ENCODE data around the gene TMEM132A. TPM values are rescaled to one million over a fixed set of nuclear protein-coding genes. Genes with fewer than 3 reads are reported as not detected.
"Not testable (repeated sequence)": the region's sequence is repeated elsewhere in the genome, so short reads cannot be mapped to it uniquely, and the experiment has no call there.

TMEM132A gene
- total RNA-seq, 1 experiment from 2014 or later = 57.7 TPM

DNA sequence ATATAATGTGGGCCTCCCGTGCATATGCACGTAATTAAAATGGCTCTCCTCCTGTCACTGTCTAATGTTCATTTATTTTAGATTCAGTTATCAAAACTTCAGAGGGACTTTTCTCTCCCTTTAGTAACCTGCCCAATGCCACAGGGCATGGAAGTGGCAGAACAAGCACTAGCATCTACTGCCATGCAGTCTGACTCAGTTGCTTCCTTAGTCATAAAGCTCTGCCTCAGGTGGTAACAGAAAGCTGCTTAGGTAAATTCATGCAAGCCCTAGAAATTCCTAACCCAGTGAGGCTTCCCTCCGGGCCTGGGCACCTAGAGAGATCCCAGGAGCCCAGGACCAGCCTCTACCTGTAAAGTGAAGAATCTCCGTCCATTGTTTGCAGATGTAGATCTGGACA, 26.8 kb upstream of the TMEM132A start:
- DNase-seq = no peak
- H3K36me3 ChIP-seq = peaks cover 76% of the 10 kb centered on the region
- no peaks in the 10 kb centered on the region for H3K27me3 ChIP-seq
- H3K4me1 ChIP-seq = no peaks in the 10 kb centered on the region
- H3K27ac ChIP-seq = no peak overlapping the region
- H3K4me3 ChIP-seq = no peak overlapping the region
- H3K9me3 ChIP-seq (replicated peaks) = no peaks in the 10 kb centered on the region

DNA sequence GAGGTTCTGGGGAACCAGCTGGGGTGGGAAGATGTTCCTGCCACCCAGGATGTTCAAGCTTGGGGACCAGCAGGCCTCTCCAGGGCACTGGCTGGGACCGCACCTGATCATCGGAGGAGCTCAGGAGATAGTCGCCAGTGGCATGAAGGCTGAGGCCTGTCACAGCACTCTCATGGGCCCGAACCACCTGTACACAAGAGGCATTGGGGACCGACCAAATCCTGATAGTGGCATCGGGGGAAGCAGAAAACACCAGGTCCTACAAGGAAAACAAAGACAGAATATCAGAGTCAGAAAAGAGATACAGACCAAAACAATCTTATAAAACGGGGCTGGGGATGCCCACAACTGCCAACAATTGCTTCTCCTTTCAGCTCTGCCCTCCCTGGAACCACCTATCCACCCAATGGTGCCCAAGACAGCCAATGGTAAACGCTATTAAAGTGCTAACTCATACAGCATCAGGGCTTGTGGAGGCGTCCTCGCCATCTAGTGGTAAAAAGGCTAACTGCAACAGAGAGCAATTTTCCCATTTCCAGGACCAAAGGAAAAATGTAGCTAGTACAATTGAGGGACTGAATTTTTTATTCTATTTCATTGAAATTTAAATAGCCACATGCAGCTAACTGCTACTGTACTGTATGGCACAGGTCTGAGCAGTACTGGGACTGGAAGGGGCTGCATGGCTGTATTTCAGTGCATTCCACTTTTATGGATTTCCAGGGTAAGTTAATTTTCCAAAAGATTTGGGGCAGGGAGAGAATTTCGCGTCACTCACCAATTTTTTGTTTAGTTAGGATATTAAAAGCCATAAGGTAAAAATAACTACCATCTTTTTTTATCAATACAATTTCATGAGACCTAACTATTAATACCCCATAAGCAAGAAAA, 25.0 kb upstream of the TMEM132A start:
- H3K4me3 ChIP-seq = no peak overlapping the region

DNA sequence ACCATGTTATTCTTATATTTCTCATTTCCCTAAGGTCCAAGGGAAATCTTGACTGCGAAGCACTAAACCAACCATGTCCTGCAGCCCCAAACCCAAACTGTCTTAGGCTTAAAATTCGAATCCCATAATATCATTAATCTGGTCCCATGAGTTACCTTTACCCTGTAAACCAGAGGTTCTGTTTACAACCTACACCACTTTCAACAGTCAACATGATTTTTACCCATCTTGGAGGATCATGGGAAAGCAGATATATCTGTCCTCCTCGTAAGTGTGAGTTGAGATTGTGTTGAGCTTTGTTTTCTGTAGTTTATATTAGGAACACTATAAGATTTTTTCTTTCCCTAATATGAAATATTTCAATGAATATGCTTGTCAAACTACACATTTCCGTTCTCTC, 24.3 kb upstream of the TMEM132A start:
- no peaks in the 10 kb centered on the region for H3K27me3 ChIP-seq

More for the DNA sequence above, 25.0 kb upstream of the TMEM132A start:
- Histone ChIP-seq H3K27ac (no peak overlapping the region), H3K27me3 (no peaks in the 10 kb centered on the region), H3K36me3 (peaks cover 72% of the 10 kb centered on the region), H3K4me1 (no peaks in the 10 kb centered on the region), H3K9me3 (replicated peaks) (no peaks in the 10 kb centered on the region)
- peak; percentile 24 to 72 for DNase-seq

DNA sequence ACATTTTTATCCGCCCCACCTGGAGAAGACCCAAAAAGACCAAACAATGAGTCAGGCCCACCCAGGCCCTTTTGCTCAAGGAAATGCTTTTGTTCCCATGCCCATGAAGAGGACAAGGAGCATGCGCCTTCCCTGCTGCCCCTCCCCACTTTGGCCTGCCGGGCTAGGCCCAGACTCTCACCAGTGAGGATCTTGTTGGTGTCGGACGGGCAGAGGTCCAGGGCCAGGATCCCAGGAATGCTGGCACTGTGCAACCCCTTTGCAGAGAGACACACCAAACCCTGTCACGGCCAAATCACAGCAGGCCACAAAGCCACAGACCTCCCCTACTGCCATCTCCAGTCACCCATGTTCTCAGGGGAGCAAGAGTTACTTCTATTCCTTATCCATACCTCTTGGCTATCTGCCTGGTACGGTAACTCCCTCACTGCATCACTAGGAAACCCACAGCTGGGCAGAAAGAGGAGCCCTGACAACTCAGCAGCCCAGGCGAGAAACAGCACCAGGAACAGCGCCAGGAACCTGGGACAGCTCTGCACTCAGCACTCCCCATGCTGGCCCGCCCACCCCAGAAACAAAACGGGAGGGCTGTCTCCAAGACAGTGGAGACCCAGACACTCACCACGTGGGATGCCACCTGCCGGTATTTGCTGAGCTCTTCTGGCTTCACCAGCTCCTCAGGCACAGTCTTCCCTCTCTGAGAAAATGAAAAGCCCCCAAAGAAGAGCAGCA, 23.4 kb upstream of the TMEM132A start:
- Histone ChIP-seq H3K27me3 (no peaks in the 10 kb centered on the region), H3K36me3 (peaks cover 60% of the 10 kb centered on the region), H3K27ac (no peak overlapping the region), H3K4me3 (no peak overlapping the region), H3K9me3 (replicated peaks) (no peaks in the 10 kb centered on the region), H3K4me1 (peaks cover 3% of the 10 kb centered on the region; the same call in 1 of the 2 replicates)
- DNase-seq = no peak

More for the DNA sequence above, 24.3 kb upstream of the TMEM132A start:
- Histone ChIP-seq H3K9me3 (replicated peaks) (no peaks in the 10 kb centered on the region), H3K36me3 (peaks cover 66% of the 10 kb centered on the region), H3K4me1 (peaks cover 3% of the 10 kb centered on the region; the same call in 1 of the 2 replicates), H3K4me3 (no peak overlapping the region), H3K27ac (no peak overlapping the region)
- DNase-seq = no peak

DNA sequence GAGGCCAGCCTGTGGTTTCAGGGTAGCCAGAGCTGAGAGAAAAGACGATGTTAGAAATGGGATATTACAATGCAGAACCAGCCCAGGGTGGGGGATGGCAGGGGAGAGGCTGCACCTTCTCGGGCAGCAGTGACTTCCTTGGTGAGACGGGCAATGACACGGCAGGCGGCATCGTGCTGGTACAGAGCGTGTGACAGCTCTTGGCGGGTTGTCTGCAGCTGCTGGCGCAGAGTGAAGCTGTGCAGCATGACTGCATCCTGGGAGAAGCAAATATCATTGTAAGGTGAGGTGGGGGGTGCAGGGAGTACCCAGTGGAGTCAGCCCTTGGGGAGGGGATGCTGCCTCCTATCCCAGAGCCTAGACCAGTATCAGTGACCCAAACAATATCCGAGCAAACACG, 21.6 kb upstream of the TMEM132A start:
- H3K36me3 ChIP-seq = peaks cover 42% of the 10 kb centered on the region
- no peaks in the 10 kb centered on the region for H3K27me3 ChIP-seq
- peaks cover 3% of the 10 kb centered on the region; the same call in 1 of the 2 replicates for H3K4me1 ChIP-seq
- H3K9me3 ChIP-seq (replicated peaks) = no peaks in the 10 kb centered on the region
- no peak for DNase-seq
- H3K27ac ChIP-seq = no peak overlapping the region
- no peak overlapping the region for H3K4me3 ChIP-seq

DNA sequence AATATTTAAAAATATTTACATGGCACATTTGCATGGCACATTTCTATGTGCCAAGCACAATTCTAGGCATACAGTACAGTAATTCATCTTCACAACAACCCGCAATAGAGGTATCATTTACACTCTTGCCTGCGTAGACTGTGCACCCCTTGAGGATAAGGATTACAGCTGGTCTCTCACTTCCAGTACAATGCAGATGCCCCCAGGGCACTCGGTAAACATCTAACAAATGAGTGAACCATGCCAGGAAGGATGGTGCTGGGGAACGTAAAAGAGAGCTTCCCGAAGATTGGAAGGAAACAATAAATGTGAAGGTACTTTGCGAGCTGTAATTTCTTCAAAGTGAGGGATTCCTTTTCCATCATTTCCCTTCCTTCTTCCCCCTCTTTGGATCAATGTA, 19.2 kb upstream of the TMEM132A start:
- DNase-seq = peak; percentile 27 to 36
- H3K27ac ChIP-seq = no peak overlapping the region; the same call in 1 of the 2 replicates

DNA sequence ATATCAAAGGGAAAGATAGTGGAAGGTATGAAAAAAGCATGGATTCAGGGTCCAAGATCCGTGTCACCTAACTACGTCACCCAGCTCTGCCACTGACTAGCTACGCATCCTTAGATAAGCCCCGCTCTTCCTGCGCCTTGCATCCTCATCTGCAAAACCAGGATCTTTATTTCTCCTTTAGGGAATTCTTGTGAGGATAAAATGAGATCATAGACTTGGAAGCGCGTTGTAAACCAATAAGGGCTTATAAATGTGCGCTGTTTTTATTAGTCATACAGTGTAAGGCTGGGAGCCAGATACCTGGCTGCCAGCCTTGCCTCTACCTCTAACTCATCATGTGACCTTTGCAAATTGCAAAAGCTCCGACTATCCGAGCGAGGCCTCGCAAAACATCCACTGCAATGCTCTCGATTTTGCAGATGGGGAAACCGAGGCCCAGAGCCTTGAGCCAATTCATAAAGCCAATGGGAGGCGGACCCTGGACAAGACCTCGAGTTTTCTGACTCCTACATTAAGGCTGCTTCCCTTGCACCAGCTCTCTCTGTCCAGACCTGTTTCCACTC, 18.6 kb upstream of the TMEM132A start:
- Histone ChIP-seq H3K27me3 (no peaks in the 10 kb centered on the region), H3K27ac (peak overlapping the region; percentile 80), H3K4me3 (peak overlapping the region; percentile 85), H3K36me3 (peaks cover 13% of the 10 kb centered on the region), H3K4me1 (peaks cover 3% of the 10 kb centered on the region; the same call in 1 of the 2 replicates), H3K9me3 (replicated peaks) (no peaks in the 10 kb centered on the region)
- DNase-seq = no peak

More for the DNA sequence above, 19.2 kb upstream of the TMEM132A start:
- peak overlapping the region; percentile 85 for H3K4me3 ChIP-seq
- H3K4me1 ChIP-seq = peaks cover 3% of the 10 kb centered on the region; the same call in 1 of the 2 replicates
- peaks cover 19% of the 10 kb centered on the region for H3K36me3 ChIP-seq
- no peaks in the 10 kb centered on the region for H3K27me3 ChIP-seq
- H3K9me3 ChIP-seq (replicated peaks) = no peaks in the 10 kb centered on the region

DNA sequence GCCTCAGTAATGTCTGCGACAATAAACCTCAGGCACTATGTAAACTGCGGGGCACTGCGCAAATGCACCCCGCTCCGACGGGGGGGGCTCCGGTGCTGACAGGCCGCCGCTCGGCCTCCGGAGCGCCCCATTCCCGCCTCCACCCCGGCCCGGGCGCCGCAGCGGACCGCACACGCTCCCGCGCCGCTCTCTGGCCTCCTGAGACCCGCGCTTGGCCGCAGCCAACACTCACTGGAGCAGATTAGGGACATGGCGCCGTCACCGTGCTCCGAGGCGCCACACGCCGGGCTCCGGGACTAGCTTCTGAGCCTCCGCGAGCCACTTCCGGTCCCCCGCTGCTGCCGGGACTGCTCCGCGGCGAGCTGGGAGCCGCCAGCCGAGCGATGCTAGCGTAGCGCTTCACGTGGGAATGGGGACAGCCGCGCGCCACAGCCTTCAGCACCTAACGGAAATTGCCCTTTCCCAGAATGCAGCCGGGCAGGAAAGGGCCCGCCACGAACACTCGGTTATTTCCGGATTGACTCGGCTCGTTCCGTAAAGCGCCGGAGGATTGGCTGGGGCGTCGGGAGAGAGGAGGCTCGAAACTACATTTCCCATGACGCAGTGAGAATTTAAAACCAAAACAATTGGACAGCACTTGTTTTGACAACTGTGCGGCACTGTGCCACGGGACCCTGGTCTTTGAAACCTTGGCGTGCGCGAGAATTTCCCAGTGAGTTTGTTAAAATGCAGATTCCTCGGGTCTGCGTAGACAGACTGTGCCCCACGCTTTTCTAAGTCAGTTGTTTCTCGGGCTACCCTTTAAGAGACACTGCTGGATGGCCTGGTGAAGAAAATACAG, 17.9 kb upstream of the TMEM132A start, which contains the start of gene PRPF19:
Gene PRPF19 (minus strand): TSS at position 454 of the 841 bp plus-strand sequence. CDS start 203 bp downstream, at position 251.
- Histone ChIP-seq H3K36me3 (peaks cover 10% of the 10 kb centered on the region; the same call in 1 of the 2 replicates), H3K4me1 (peaks cover 3% of the 10 kb centered on the region; the same call in 1 of the 2 replicates), H3K4me3 (peak within 1 kb of the TSS; percentile 85), H3K27ac (peak within 1 kb of the TSS; percentile 80), H3K27me3 (no peaks in the 10 kb centered on the region), H3K9me3 (replicated peaks) (no peaks in the 10 kb centered on the region)
- DNase-seq = peak; percentile 94 to 97

DNA sequence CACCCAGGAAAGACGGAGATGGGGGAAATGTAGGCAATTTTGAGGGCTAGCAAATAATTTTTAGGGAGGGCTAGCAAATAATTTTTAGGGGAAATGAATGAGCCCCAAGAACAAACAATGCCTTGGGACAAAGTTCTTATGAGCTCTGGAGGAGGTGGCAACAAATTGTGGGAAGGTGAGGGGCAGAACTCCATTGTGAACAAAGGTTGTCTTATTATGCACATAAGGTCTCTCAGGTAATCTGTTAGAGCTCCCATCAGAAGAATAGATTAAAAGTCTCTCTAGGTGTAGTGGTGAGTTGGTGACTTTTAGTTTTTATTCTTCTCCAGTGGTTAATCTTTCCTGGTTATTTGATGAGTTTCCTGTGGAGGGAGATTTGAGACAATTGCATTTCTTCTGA, 15.5 kb upstream of the TMEM132A start:
- no peak overlapping the region for H3K27ac ChIP-seq
- H3K4me3 ChIP-seq = no peak overlapping the region
- no peak for DNase-seq
- H3K4me1 ChIP-seq = peaks cover 6% of the 10 kb centered on the region; the same call in 1 of the 2 replicates
- H3K9me3 ChIP-seq (replicated peaks) = no peaks in the 10 kb centered on the region
- H3K36me3 ChIP-seq = no peaks in the 10 kb centered on the region
- H3K27me3 ChIP-seq = no peaks in the 10 kb centered on the region

DNA sequence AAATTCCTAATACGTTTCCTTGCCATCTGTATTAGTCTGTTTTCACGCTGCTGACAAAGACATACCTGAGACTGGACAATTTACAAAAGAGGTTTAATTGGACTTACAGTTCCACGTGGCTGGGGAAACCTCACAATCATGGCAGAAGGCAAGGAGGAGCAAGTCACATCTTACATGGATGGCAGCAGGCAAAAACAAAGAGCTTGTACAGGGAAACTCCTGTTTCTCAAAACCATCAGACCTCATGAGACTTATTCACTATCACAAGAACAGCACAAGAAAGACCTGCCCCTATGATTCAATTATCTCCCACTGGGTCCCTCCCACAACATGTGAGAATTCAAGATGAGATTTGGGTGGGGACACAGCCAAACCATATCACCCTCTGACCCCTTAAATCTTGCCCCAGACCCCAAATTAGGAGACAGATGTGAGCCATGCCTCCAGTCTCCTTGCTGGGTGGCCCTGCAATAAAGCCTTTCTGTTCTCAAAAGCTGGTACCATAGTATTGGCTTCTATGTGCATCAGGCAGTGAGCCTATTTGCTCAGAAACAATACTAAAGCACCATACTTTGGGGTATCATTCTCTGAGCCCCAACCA, 14.5 kb upstream of the TMEM132A start:
- H3K27me3 ChIP-seq; H3K36me3 ChIP-seq; H3K27ac ChIP-seq; DNase-seq; H3K4me3 ChIP-seq; H3K4me1 ChIP-seq; H3K9me3 ChIP-seq (replicated peaks): not testable (repeated sequence)

DNA sequence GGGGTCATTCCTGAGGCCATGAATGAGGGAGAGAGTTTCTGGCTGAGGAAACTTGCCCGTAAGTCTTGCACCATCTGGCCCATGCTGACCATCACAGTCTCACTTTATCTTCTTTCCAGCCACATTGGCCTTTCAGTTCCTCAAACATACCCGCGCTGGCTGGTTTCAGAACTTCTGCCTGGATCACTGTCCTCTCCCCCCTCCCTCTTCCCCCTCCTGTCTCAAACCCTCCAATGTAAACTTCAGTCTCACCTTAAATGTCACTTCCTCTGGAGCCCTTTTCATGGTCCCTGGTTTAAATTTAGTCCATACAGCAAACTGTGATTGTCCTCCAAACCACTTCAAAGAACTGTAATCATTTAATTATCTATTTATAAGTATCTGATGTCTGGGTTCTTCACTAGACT, 14.0 kb upstream of the TMEM132A start:
- no peak overlapping the region for H3K4me3 ChIP-seq

DNA sequence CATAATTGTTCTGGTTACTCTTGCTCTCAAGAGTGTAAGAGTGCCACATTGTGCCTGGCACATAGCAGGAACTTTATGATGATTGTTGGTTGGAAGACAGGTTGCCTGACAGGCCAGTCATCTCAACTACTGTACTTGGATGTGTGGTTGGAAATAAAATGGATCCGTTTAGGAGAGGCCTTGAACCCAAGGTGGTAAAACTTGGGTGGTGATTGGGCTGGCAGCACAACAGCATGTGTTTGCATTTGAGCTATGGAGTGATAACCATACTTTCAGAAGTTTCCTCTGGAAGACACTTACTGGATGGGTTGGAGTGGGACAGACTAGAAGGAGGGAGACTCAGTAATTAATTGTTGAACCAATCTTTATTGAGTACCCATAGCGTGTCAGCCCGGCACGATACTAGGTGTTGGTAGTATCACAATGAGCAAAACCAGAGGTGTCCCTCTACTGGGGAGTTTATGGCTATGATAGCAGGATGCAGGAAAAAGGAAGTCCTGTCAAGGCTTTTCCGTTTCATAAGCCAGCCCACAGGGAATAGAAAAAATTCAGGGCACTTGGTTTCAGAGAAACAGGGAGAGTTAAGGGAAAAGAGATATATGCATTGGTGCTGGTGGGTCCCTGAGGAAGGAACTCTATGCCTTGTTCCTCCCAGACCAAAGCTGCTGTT, 13.4 kb upstream of the TMEM132A start:
- peaks cover 5% of the 10 kb centered on the region for H3K4me1 ChIP-seq
- no peaks in the 10 kb centered on the region for H3K27me3 ChIP-seq
- no peaks in the 10 kb centered on the region for H3K9me3 ChIP-seq (replicated peaks)
- H3K27ac ChIP-seq = no peak overlapping the region
- no peak for DNase-seq
- H3K4me3 ChIP-seq = no peak overlapping the region
- no peaks in the 10 kb centered on the region for H3K36me3 ChIP-seq

More for the DNA sequence above, 14.0 kb upstream of the TMEM132A start:
- DNase-seq = no peak
- Histone ChIP-seq H3K4me1 (peaks cover 3% of the 10 kb centered on the region; the same call in 1 of the 2 replicates), H3K9me3 (replicated peaks) (no peaks in the 10 kb centered on the region), H3K36me3 (no peaks in the 10 kb centered on the region), H3K27ac (no peak overlapping the region), H3K27me3 (no peaks in the 10 kb centered on the region)

DNA sequence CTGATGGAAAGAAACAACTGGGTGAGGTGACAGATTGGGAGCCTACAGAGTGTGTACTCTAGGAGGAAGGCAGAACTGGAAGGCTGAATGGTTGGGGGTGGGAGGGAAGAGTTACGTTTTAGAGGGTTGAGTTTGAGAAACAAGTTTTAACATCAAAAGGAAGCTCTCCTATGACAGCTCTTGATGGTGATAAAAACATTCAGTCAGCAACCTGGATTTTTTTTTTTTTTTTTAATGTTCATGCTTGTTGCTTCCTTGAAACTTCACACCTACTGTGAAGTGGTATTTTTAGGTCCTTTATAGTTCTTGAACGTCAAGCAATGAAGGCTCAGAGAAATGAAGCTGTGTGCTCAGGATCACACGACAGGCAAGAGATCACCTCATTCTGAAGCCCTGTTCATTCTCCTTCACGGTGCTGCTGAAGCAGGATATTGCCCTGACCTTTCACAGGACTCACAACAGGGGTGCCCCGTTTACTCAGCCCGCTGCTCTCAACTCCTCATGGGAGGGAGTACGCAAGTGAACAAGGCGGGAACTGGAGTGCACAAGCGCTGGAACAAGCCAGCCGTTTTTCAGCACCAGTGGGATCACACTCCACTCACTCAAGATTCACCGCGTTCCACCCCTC, 11.9 kb upstream of the TMEM132A start:
- Histone ChIP-seq H3K27ac (peak overlapping the region; percentile 90), H3K4me1 (peaks cover 12% of the 10 kb centered on the region), H3K9me3 (replicated peaks) (no peaks in the 10 kb centered on the region), H3K27me3 (no peaks in the 10 kb centered on the region), H3K4me3 (peak overlapping the region; percentile 68), H3K36me3 (no peaks in the 10 kb centered on the region)
- DNase-seq = peak; percentile 15 to 52
